ENCODE results near the gene MYO3B.

GRCh38 chr2:170243118-170243837 lies 65.3 kb downstream of the MYO3B start:
- no peak for TF ChIP-seq EZH2phosphoT487 (IDR thresholded peaks at IDR 0.05; ENCODE audit: borderline replicate concordance, low read length)
- no peak for TF ChIP-seq CTCF (IDR thresholded peaks at IDR 0.05; ENCODE audit: low read depth, low read length, poor library complexity, severe bottlenecking)

Measured in DOHH2 (cell line).